Spleen (tissue), 10 donors: ENCODE results near the gene TIGD6. TPM values are rescaled to one million over a fixed set of nuclear protein-coding genes. Genes with fewer than 3 reads are reported as not detected.

ENCODE experiments used
- polyA plus RNA-seq, 3 donors: library from polyadenylated mRNA; stranded (reverse); fragments of 200-250 nt; gene quantifications; one replicate each; pipeline ENCODE4 v1.2.1, GENCODE V29; 2013
- total RNA-seq, 7 donors: library from RNA; depleted of rRNA in 3 of 7; stranded (reverse); fragments of >200 nt in 3 of 7; fragmentation: NEBNext Ultra II Directional in 4 of 7; extraction: Animal tissue kit (Norgen Biotek cat#: 25700) in 4 of 7; gene quantifications; one replicate each; pipeline versions ENCODE4 v1.1.0 to v1.2.1, GENCODE V29; 2016 to 2021
- donor health status: healthy with polysubstance abuse.
- donor health status: DM: no; HTN: no; CAD: no; lungs with moderate emphysema.
- donor health status: DM: no; HTN: no; CAD: no.
- donor health status: Bipolar disorder and iron deficiency.
- donor health status: healthy.
- donor health status: DM: no; HTN: no; CAD: no.
- donor health status: DM: yes; HTN: yes; CAD: no.

TIGD6 gene
- total and polyA plus RNA-seq, 10 donors, result 2.4 to 5.8 (median 3.4) TPM

Other genes with a start within 250 kb of the TIGD6 start
- gene PDE6A, start 55.9 kb downstream of the TIGD6 start, total RNA-seq, result not detected
- gene PDE6A, start 55.9 kb downstream of the TIGD6 start, polyA plus RNA-seq, result not detected
- 10 to 100 TPM in 5 of 7 donors, 1 to 10 TPM in 2; 8.5 to 14.8 (median 10.6) TPM for gene SLC26A2, start 39.9 kb downstream of the TIGD6 start, total RNA-seq
- gene SLC26A2, start 39.9 kb downstream of the TIGD6 start, polyA plus RNA-seq, result 1 to 10 TPM; 1.9 to 2.4 (median 2.0) TPM
- gene HMGXB3, start 85 bp upstream of the TIGD6 start, total RNA-seq, result 10 to 100 TPM; 28.0 to 51.7 (median 43.2) TPM
- 10 to 100 TPM; 14.3 to 16.1 (median 15.7) TPM for gene HMGXB3, start 85 bp upstream of the TIGD6 start, polyA plus RNA-seq
- gene CSF1R, start 85.9 kb upstream of the TIGD6 start, total RNA-seq, result 100 to 1,000 TPM; 285 to 429 (median 312) TPM
- 10 to 100 TPM; 23.1 to 30.1 (median 28.2) TPM for gene CSF1R, start 85.9 kb upstream of the TIGD6 start, polyA plus RNA-seq
- 100 to 1,000 TPM in 3 of 7 donors, 10 to 100 TPM in 4; 66.8 to 144 (median 97.1) TPM for gene PDGFRB, start 155.2 kb upstream of the TIGD6 start, total RNA-seq
- gene PDGFRB, start 155.2 kb upstream of the TIGD6 start, polyA plus RNA-seq, result 10 to 100 TPM; 12.8 to 27.4 (median 14.2) TPM
- under 1 TPM in 2 of 7 donors, not detected in 5; 0.25 to 0.47 TPM for gene CDX1, start 166.1 kb upstream of the TIGD6 start, total RNA-seq
- 1 to 10 TPM in 1 of 3 donors, under 1 TPM in 2; 0.26 to 1.3 (median 0.41) TPM for gene CDX1, start 166.1 kb upstream of the TIGD6 start, polyA plus RNA-seq
- not detected for gene SLC6A7, start 189.4 kb upstream of the TIGD6 start, total RNA-seq
- under 1 TPM in 2 of 3 donors, not detected in 1; 0.03 to 0.10 TPM for gene SLC6A7, start 189.4 kb upstream of the TIGD6 start, polyA plus RNA-seq